GM10248 (cell line): ENCODE data around the gene TM9SF4.

Experiments used
- CTCF ChIA-PET: fragments of 300-600 bp; sonication (Branson Sonifier 250); formaldehyde crosslinking; extraction: SDS; loops from one replicate; lab custom pipeline; 2021; ENCODE audit warnings: antibody characterized with exemption; lab: Yijun Ruan, JAX
- POLR2A ChIA-PET: fragments of 350-650 bp; sonication (Branson Sonifier 250); formaldehyde crosslinking; extraction: SDS; loops from one replicate; lab custom pipeline; 2020; ENCODE audit warnings: antibody characterized with exemption; lab: Yijun Ruan, JAX
- DNase-seq: peaks from one replicate; pipeline ENCODE4 v3.0.0; 2012; ENCODE audit errors: extremely low spot score
- TF ChIP-seq, protein P1 (sequence below): IDR thresholded peaks from 2 replicates; pipeline ENCODE4 v1.5.1; 2012; ENCODE audit warnings: mild to moderate bottlenecking, low read depth; ENCODE audit errors: extremely low read depth, missing control alignments, control extremely low read depth

TM9SF4 gene

DNA sequence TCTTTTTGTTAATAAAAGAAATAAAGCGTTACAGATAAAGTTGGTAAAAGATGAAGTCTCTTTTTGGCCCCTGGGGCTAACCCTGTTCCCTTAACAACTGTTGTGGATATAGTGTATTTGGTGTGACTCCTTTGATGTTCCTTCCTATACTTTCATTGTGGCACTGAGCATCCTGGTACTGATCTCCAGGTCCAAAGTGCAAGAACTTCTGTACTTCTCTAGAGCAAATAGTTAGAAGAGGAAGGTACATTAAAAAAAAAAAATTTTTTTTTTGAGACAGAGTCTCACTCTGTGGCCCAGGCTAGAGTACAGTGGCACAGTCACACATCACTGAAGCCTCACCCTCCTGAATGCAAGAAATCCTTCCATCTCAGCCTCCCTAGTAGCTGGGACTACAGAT is 104.4 kb downstream of the TM9SF4 start:
- ChIA-PET POLR2A (no interaction called here), CTCF (interaction anchor here (1.1 to 1.7 kb wide), 3 partner anchors 9 to 72 kb away, joined by 3 to 7 read pairs (median 3); no protein-coding TSS in a partner anchor)
- no peak for DNase-seq
- TF ChIP-seq, protein P1, sequence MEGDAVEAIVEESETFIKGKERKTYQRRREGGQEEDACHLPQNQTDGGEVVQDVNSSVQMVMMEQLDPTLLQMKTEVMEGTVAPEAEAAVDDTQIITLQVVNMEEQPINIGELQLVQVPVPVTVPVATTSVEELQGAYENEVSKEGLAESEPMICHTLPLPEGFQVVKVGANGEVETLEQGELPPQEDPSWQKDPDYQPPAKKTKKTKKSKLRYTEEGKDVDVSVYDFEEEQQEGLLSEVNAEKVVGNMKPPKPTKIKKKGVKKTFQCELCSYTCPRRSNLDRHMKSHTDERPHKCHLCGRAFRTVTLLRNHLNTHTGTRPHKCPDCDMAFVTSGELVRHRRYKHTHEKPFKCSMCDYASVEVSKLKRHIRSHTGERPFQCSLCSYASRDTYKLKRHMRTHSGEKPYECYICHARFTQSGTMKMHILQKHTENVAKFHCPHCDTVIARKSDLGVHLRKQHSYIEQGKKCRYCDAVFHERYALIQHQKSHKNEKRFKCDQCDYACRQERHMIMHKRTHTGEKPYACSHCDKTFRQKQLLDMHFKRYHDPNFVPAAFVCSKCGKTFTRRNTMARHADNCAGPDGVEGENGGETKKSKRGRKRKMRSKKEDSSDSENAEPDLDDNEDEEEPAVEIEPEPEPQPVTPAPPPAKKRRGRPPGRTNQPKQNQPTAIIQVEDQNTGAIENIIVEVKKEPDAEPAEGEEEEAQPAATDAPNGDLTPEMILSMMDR, result no peak

DNA sequence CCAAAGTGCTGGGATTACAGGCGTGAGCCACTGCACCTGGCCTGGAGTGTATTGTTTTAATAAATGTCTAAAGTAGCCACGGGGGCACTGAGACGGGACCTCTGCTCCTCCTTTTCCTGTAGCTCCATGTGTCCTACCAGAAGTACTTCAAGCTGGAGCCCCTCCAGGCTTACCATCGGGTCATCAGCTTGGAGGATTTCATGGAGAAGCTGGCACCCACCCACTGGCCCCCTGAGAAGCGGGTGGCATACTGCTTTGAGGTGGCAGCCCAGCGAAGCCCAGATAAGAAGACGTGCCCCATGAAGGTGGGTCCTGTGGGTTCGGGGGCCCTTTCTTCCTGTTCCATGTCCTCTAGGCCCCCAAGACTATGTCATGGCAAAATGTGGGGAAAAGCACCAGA is 105.6 kb downstream of the TM9SF4 start:
- ChIA-PET POLR2A (no interaction called here), CTCF (interaction anchor here (1.0 kb wide), 1 partner anchor 29 kb away, joined by 3 read pairs; no protein-coding TSS in a partner anchor)
- no peak for DNase-seq
- TF ChIP-seq, protein P1, result no peak

DNA sequence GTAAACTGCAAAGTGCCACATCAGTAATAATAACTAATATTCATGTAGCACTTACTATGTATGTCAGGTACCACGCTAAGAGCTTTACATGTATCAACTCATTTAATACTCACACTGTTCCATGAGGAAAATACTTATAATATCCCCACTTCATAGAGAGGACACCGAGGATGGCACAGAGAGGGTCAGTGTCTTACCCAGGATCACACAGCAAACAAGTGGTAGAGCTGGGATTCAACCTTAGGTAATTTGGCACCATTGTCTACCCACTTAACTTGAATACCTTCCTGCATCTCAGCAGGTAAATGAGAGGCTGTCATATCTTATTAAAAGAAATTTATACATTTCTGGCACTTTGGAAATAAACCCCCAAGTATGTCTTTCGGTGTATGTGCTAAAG is 106.2 kb downstream of the TM9SF4 start:
- DNase-seq, result no peak
- ChIA-PET CTCF (interaction anchor here (1.0 to 1.8 kb wide), 2 partner anchors 9 to 28 kb away, joined by 3 to 4 read pairs; no protein-coding TSS in a partner anchor), POLR2A (no interaction called here)
- TF ChIP-seq, protein P1, result no peak

DNA sequence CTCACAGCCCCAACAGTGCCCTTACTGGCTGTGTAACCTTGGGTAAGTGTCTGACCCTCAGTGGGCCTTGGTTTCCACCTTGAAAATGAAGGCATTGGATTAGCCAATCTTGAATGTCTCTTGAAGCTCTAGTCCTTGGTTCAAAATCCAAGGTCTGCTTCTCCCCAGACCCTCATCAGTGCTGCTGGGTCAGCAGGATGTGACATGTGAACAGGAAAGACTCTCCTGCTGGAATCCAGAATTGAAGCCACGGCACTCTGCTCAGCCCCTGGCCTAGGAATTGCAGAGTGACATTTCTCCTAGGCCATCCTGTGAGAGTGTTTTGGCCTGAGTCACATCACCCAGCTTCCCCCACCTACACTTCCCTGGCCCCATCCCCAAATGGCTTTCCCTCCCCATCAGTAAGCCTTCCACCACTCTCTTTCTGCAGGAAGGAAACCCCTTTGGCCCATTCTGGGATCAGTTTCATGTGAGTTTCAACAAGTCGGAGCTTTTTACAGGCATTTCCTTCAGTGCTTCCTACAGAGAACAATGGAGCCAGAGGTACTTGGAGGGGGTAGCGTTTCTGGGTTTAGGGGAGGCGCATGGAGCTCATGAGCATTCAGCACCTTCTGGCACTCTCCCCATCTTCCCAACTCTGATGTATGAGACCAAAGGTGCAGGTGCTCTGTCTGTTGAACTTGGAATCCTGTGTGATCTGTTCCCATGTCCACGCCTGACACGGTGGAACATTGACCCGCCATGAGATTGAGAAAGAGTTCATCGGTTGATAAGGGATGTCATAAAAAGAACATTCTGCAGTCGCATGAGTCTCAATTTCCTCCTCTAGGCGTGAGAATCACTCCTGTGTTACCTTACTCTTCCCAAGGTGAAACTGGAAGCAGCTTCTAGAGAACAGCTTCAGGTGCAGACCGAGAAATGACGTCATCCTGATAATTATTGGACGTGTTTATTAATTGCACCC is 106.9 kb downstream of the TM9SF4 start:
- TF ChIP-seq, protein P1, result no peak
- CTCF ChIA-PET, result interaction anchor here (1.3 to 1.8 kb wide), 2 partner anchors 9 to 13 kb away, joined by 3 to 4 read pairs; no protein-coding TSS in a partner anchor
- DNase-seq, result no peak
- POLR2A ChIA-PET, result no interaction called here
